GM19438 (cell line): ENCODE results near the gene ACSS3.

ENCODE experiments used
- ATAC-seq: cut with Tn5 transposase; IDR thresholded peaks from one replicate; pipeline ENCODE4 v1.9.1; 2021; ENCODE audit warnings: low read depth; ENCODE audit not compliant: unreplicated experiment

The ACSS3 gene

GRCh38 chr12:81294325-81295190 is 216.7 kb downstream of the ACSS3 start:
- no peak for ATAC-seq

GRCh38 chr12:81295251-81295650 is 217.4 kb downstream of the ACSS3 start:
- ATAC-seq = no peak

DNA sequence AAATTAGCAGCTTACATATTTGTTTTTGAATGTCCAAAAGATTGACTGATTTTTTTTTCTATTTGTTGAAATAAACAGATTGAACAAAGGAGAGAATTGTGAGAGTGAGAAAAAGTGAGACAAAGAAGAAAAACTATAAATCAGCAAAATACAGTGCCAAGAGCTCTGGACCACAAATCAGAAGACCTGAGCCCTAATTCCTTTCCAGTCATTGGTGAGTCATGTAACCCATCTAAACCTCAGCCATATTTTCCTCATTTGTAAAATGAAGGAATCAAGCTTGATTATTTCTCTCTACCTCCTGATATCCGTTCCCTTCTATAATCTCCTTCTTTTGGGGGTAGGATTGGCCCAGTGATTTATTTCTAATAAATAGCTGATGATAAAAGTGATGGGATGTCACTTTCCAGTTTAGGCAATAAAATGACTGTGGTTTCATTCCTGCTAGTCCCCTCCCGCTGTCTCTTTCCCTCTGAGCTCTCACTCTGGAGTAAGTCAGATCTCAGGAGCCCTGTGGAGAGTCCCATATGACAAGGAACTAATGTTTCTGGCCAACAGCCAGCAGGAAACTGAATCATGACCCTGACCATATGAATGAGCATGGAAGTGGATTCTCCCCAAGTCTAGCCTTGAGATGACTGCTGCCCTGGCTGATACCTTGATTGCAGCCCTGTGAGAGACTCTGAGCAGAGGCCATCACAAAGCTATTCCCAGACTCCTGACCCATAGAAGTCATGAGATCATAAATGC is 218.9 kb downstream of the ACSS3 start:
- ATAC-seq = no peak

DNA sequence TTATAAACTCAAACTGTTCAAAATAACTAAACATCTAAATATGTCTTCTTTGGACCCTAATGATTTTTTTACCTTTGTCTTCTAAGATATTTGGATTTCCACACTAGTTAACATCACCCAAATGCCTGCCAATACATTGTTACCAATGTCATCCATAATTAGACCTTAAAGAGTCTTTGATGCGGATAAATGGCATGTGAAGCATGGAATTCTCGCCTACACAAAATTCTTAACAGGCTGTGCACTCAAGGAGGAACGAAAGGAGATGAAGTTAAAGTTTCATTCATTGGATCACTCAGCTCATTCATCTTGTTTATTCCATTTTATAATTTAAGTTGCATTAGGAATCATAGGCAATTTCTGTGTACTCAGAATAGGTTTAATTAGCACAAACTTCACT is 219.7 kb downstream of the ACSS3 start:
- ATAC-seq = no peak

DNA sequence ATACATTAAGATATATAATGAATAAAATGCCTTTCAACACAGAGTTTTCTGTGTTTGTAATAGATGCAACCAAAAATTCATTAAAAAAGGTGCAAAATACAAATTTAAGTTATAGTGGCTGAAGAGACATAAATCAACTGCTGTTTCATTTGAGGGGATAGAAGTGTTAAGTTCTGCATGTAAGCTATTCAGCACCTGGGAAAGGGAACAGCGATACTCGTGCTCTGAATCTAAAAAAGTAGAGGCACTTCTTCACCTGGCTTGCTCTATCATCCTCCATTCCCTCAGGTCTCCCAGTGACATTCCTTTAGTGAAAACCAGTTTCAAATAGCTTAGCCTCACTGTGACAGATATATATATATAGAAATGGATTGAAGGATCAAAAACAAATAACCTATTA is 222.6 kb downstream of the ACSS3 start:
- no peak for ATAC-seq

DNA sequence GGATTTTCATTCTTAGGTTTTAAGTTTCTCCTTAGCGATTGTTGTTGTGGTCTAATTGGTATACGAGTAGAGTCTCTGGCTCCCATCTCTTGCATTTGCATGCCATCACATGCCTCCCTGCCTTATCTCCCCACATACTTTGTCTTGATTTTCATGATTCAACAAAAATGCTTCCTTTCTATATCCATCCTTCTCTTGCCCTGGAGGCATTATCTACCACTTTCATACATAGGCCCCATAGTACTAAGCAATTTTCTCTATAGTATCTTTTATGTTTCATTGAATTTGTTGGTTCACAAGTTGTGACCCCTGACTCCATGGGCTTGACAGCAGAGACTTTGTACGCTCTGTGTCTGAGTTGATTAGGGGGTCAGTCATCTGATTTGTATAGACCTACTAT is 226.1 kb downstream of the ACSS3 start:
- no peak for ATAC-seq
